ENCODE measurements around the gene RWDD4.
"Not testable (repeated sequence)": the region's sequence is repeated elsewhere in the genome, so short reads cannot be mapped to it uniquely, and the experiment has no call there.

RWDD4 gene

GRCh38 chr4:183636503-183636902 is 22.5 kb downstream of the RWDD4 start:
- no peak for DNase-seq (ENCODE audit: low read depth)
- Histone ChIP-seq H3K9me3 (ENCODE audit: control insufficient read depth, low read length) (no peaks in the 10 kb centered on the region), H3K4me1 (ENCODE audit: control insufficient read depth, insufficient read depth, low read length) (peaks cover 36% of the 10 kb centered on the region), H3K4me3 (ENCODE audit: low read length) (no peak overlapping the region), H3K27me3 (replicated peaks; ENCODE audit: control insufficient read depth, insufficient read depth, low read length) (no peaks in the 10 kb centered on the region), H3K36me3 (ENCODE audit: control insufficient read depth, insufficient read depth, low read length, severe bottlenecking) (peaks cover 3% of the 10 kb centered on the region), H3K9ac (ENCODE audit: low read length) (no peak overlapping the region)

GRCh38 chr4:183635741-183636140 is 23.2 kb downstream of the RWDD4 start:
- no peak for DNase-seq (ENCODE audit: low read depth)
- Histone ChIP-seq H3K9me3 (ENCODE audit: control insufficient read depth, low read length) (no peaks in the 10 kb centered on the region), H3K4me1 (ENCODE audit: control insufficient read depth, insufficient read depth, low read length) (peaks cover 39% of the 10 kb centered on the region), H3K27me3 (replicated peaks; ENCODE audit: control insufficient read depth, insufficient read depth, low read length) (no peaks in the 10 kb centered on the region), H3K36me3 (ENCODE audit: control insufficient read depth, insufficient read depth, low read length, severe bottlenecking) (no peaks in the 10 kb centered on the region), H3K4me3 (ENCODE audit: low read length) (no peak overlapping the region), H3K9ac (ENCODE audit: low read length) (no peak overlapping the region)

- H3K4me1 ChIP-seq (ENCODE audit: control insufficient read depth, insufficient read depth, low read length), result peaks cover 39% of the 10 kb centered on the region
- H3K9me3 ChIP-seq (ENCODE audit: control insufficient read depth, low read length), result no peaks in the 10 kb centered on the region
- no peaks in the 10 kb centered on the region for H3K27me3 ChIP-seq (replicated peaks; ENCODE audit: control insufficient read depth, insufficient read depth, low read length)
- DNase-seq (ENCODE audit: low read depth), result no peak
- no peaks in the 10 kb centered on the region for H3K36me3 ChIP-seq (ENCODE audit: control insufficient read depth, insufficient read depth, low read length, severe bottlenecking)
- H3K9ac ChIP-seq (ENCODE audit: low read length), result no peak overlapping the region
- H3K4me3 ChIP-seq (ENCODE audit: low read length), result no peak overlapping the region
These were observed 23.7 kb downstream of the RWDD4 start for GRCh38 chr4:183635321-183635720.

- Histone ChIP-seq H3K27me3 (replicated peaks; ENCODE audit: control insufficient read depth, insufficient read depth, low read length) (no peaks in the 10 kb centered on the region), H3K4me1 (ENCODE audit: control insufficient read depth, insufficient read depth, low read length) (peaks cover 32% of the 10 kb centered on the region), H3K9me3 (ENCODE audit: control insufficient read depth, low read length) (no peaks in the 10 kb centered on the region), H3K4me3 (ENCODE audit: low read length) (no peak overlapping the region), H3K9ac (ENCODE audit: low read length) (no peak overlapping the region), H3K36me3 (ENCODE audit: control insufficient read depth, insufficient read depth, low read length, severe bottlenecking) (no peaks in the 10 kb centered on the region)
- DNase-seq (ENCODE audit: low read depth), result peak; percentile 48
These were observed 25.2 kb downstream of the RWDD4 start for GRCh38 chr4:183633476-183634400.

GRCh38 chr4:183632689-183633088 is 26.3 kb downstream of the RWDD4 start:
- Histone ChIP-seq H3K27me3 (replicated peaks; ENCODE audit: control insufficient read depth, insufficient read depth, low read length) (no peaks in the 10 kb centered on the region), H3K36me3 (ENCODE audit: control insufficient read depth, insufficient read depth, low read length, severe bottlenecking) (no peaks in the 10 kb centered on the region), H3K9me3 (ENCODE audit: control insufficient read depth, low read length) (no peaks in the 10 kb centered on the region), H3K4me1 (ENCODE audit: control insufficient read depth, insufficient read depth, low read length) (peaks cover 24% of the 10 kb centered on the region), H3K4me3 (ENCODE audit: low read length) (no peak overlapping the region), H3K9ac (ENCODE audit: low read length) (no peak overlapping the region)
- DNase-seq (ENCODE audit: low read depth), result no peak

GRCh38 chr4:183631577-183632198 is 27.3 kb downstream of the RWDD4 start:
- no peak overlapping the region for H3K4me3 ChIP-seq (ENCODE audit: low read length)
- no peak overlapping the region for H3K9ac ChIP-seq (ENCODE audit: low read length)
- no peaks in the 10 kb centered on the region for H3K36me3 ChIP-seq (ENCODE audit: control insufficient read depth, insufficient read depth, low read length, severe bottlenecking)
- H3K9me3 ChIP-seq (ENCODE audit: control insufficient read depth, low read length), result no peaks in the 10 kb centered on the region
- no peaks in the 10 kb centered on the region for H3K27me3 ChIP-seq (replicated peaks; ENCODE audit: control insufficient read depth, insufficient read depth, low read length)
- peaks cover 18% of the 10 kb centered on the region for H3K4me1 ChIP-seq (ENCODE audit: control insufficient read depth, insufficient read depth, low read length)
- DNase-seq (ENCODE audit: low read depth), result no peak

GRCh38 chr4:183627979-183628588 is 30.9 kb downstream of the RWDD4 start:
- H3K9ac ChIP-seq (ENCODE audit: low read length), result no peak overlapping the region
- peaks cover 8% of the 10 kb centered on the region for H3K4me1 ChIP-seq (ENCODE audit: control insufficient read depth, insufficient read depth, low read length)
- H3K9me3 ChIP-seq (ENCODE audit: control insufficient read depth, low read length), result no peaks in the 10 kb centered on the region

GRCh38 chr4:183627286-183627685 is 31.7 kb downstream of the RWDD4 start:
- H3K27me3 ChIP-seq (replicated peaks; ENCODE audit: control insufficient read depth, insufficient read depth, low read length); H3K36me3 ChIP-seq (ENCODE audit: control insufficient read depth, insufficient read depth, low read length, severe bottlenecking); H3K4me1 ChIP-seq (ENCODE audit: control insufficient read depth, insufficient read depth, low read length); H3K9me3 ChIP-seq (ENCODE audit: control insufficient read depth, low read length); H3K4me3 ChIP-seq (ENCODE audit: low read length); H3K9ac ChIP-seq (ENCODE audit: low read length); DNase-seq (ENCODE audit: low read depth): not testable (repeated sequence)

More at GRCh38 chr4:183627979-183628588, 30.9 kb downstream of the RWDD4 start:
- Histone ChIP-seq H3K36me3 (ENCODE audit: control insufficient read depth, insufficient read depth, low read length, severe bottlenecking) (no peaks in the 10 kb centered on the region), H3K27me3 (replicated peaks; ENCODE audit: control insufficient read depth, insufficient read depth, low read length) (no peaks in the 10 kb centered on the region), H3K4me3 (ENCODE audit: low read length) (no peak overlapping the region)
- no peak for DNase-seq (ENCODE audit: low read depth)

- no peak for DNase-seq (ENCODE audit: low read depth)
- H3K9me3 ChIP-seq (ENCODE audit: control insufficient read depth, low read length), result no peaks in the 10 kb centered on the region
- peaks cover 7% of the 10 kb centered on the region for H3K4me1 ChIP-seq (ENCODE audit: control insufficient read depth, insufficient read depth, low read length)
- no peak overlapping the region for H3K4me3 ChIP-seq (ENCODE audit: low read length)
- no peaks in the 10 kb centered on the region for H3K36me3 ChIP-seq (ENCODE audit: control insufficient read depth, insufficient read depth, low read length, severe bottlenecking)
- no peak overlapping the region for H3K9ac ChIP-seq (ENCODE audit: low read length)
- no peaks in the 10 kb centered on the region for H3K27me3 ChIP-seq (replicated peaks; ENCODE audit: control insufficient read depth, insufficient read depth, low read length)
These were observed 32.8 kb downstream of the RWDD4 start for GRCh38 chr4:183626168-183626567.

GRCh38 chr4:183624548-183624947 is 34.4 kb downstream of the RWDD4 start:
- H3K27me3 ChIP-seq (replicated peaks; ENCODE audit: control insufficient read depth, insufficient read depth, low read length), result no peaks in the 10 kb centered on the region
- H3K36me3 ChIP-seq (ENCODE audit: control insufficient read depth, insufficient read depth, low read length, severe bottlenecking), result no peaks in the 10 kb centered on the region
- peaks cover 13% of the 10 kb centered on the region for H3K4me1 ChIP-seq (ENCODE audit: control insufficient read depth, insufficient read depth, low read length)
- H3K9ac ChIP-seq (ENCODE audit: low read length), result no peak overlapping the region
- no peak overlapping the region for H3K4me3 ChIP-seq (ENCODE audit: low read length)
- no peaks in the 10 kb centered on the region for H3K9me3 ChIP-seq (ENCODE audit: control insufficient read depth, low read length)
- no peak for DNase-seq (ENCODE audit: low read depth)

GRCh38 chr4:183621875-183622274 is 37.1 kb downstream of the RWDD4 start:
- no peaks in the 10 kb centered on the region for H3K9me3 ChIP-seq (ENCODE audit: control insufficient read depth, low read length)
- no peak overlapping the region for H3K4me3 ChIP-seq (ENCODE audit: low read length)
- H3K4me1 ChIP-seq (ENCODE audit: control insufficient read depth, insufficient read depth, low read length), result peaks cover 25% of the 10 kb centered on the region
- peak; percentile 38 for DNase-seq (ENCODE audit: low read depth)
- no peaks in the 10 kb centered on the region for H3K27me3 ChIP-seq (replicated peaks; ENCODE audit: control insufficient read depth, insufficient read depth, low read length)
- no peak overlapping the region for H3K9ac ChIP-seq (ENCODE audit: low read length)
- no peaks in the 10 kb centered on the region for H3K36me3 ChIP-seq (ENCODE audit: control insufficient read depth, insufficient read depth, low read length, severe bottlenecking)
